ENCODE measurements around the gene MED15. TPM values are rescaled to one million over a fixed set of nuclear protein-coding genes. Genes with fewer than 3 reads are reported as not detected.

Gene MED15
- total and polyA plus RNA-seq, 2 experiments from 2014 or later: 29.2 to 43.5 TPM

DNA sequence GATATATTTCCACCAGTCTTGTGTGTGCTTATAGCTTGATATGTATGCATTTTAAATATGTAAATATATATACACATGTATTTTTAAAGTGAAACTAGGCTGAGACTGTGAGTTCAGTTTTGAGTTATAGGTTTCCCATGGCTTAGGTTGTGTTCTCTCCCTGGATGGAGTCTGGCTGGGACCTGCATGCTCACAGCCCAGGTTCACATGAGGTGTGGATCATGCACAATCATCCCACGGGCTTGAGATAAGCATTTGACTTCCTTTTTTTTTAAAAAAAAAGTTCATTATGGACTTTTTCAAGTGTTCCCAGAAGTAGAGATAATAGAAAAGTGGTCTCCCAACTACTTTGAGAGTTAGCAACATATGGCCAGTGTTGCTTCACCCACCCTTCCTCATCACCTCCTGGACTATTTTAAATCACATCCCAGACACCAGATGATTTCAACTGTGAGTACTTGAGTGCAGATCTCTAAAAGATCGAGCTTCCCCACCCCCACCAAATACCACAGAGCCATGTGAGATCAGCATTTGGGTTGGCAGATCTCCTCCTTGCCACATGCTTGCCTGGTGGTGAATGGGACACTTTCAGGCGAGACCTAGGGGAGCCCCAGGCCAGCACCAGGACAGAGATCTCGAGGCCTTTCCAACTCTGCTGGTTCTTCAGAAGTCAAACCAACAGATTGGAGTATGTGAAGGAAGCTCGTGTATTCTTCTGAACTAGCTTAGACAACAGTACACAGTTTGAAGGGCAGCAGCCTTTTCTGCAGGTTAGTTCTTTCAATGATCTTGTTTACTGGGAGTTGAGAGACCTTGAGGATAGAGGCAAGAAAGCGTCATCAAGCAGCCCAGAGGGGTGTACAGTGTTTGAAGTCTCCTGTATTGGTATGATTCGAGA is 15.9 kb downstream of the MED15 start:
- peak; percentile 39; the same call in 2 of the 3 replicates for ATAC-seq

More for the DNA sequence above, 15.9 kb downstream of the MED15 start:
- Histone ChIP-seq H3F3A (replicated peaks; ENCODE audit: low read depth) (no peaks in the 10 kb centered on the region), H3K4me1 (ENCODE audit: insufficient read depth) (peaks cover 4% of the 10 kb centered on the region), H4K20me1 (replicated peaks; ENCODE audit: insufficient read depth) (peaks cover 14% of the 10 kb centered on the region), H3K4me3 (no peak overlapping the region), H3K27me3 (ENCODE audit: insufficient read depth) (no peaks in the 10 kb centered on the region), H3K36me3 (ENCODE audit: insufficient read depth) (no peaks in the 10 kb centered on the region; the same call in 1 of the 2 replicates), H3K79me2 (replicated peaks; ENCODE audit: insufficient read depth) (peaks cover 97% of the 10 kb centered on the region), H2AFZ (no peak overlapping the region), H3K27ac (ENCODE audit: low read depth) (no peak overlapping the region), H3K9me2 (ENCODE audit: insufficient read depth) (no peaks in the 10 kb centered on the region), H3K4me2 (no peak overlapping the region)
- Mint-ChIP-seq H3K4me1 (peaks cover 25% of the 10 kb centered on the region), H3K36me3 (ENCODE audit: low read depth) (peaks cover 23% of the 10 kb centered on the region), H3K9me3 (peaks cover 5% of the 10 kb centered on the region), H3K4me3 (no peak overlapping the region), H3K27me3 (ENCODE audit: insufficient read depth, low read depth, poor library complexity) (peaks cover 3% of the 10 kb centered on the region), H3K27ac (no peak overlapping the region)
- TF ChIP-seq EZH2 (IDR thresholded peaks at IDR 0.05; ENCODE audit: low read depth, unreplicated experiment): no peak
- no peak for TF ChIP-seq NANOG (IDR thresholded peaks at IDR 0.05; ENCODE audit: borderline replicate concordance)
- no peak for TF ChIP-seq ZNF114 (CRISPR knock-in tag; IDR thresholded peaks at IDR 0.05)
- TF ChIP-seq, protein P1, sequence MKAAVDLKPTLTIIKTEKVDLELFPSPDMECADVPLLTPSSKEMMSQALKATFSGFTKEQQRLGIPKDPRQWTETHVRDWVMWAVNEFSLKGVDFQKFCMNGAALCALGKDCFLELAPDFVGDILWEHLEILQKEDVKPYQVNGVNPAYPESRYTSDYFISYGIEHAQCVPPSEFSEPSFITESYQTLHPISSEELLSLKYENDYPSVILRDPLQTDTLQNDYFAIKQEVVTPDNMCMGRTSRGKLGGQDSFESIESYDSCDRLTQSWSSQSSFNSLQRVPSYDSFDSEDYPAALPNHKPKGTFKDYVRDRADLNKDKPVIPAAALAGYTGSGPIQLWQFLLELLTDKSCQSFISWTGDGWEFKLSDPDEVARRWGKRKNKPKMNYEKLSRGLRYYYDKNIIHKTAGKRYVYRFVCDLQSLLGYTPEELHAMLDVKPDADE (IDR thresholded peaks at IDR 0.05): no peak
- TF ChIP-seq ZNF331 (CRISPR knock-in tag; IDR thresholded peaks at IDR 0.05; ENCODE audit: low read depth): no peak
- TF ChIP-seq STAT1 (IDR thresholded peaks at IDR 0.05; ENCODE audit: unreplicated experiment): no peak
- TF ChIP-seq REST (IDR thresholded peaks at IDR 0.05; ENCODE audit: unreplicated experiment): no peak
- TF ChIP-seq POLR2AphosphoS5 (IDR thresholded peaks at IDR 0.05; ENCODE audit: low read depth): no peak
- TF ChIP-seq ZNF462 (CRISPR knock-in tag; IDR thresholded peaks at IDR 0.05): no peak
- no peak for TF ChIP-seq CTCF (conservative IDR thresholded peaks at IDR 0.05; ENCODE audit: low read depth in 2 of 2)
- TF ChIP-seq CREB1 (CRISPR knock-in tag; IDR thresholded peaks at IDR 0.05; ENCODE audit: low read depth): no peak
- no peak for TF ChIP-seq JUNB (IDR thresholded peaks at IDR 0.05; ENCODE audit: unreplicated experiment)
- no peak for TF ChIP-seq EZH2phosphoT487 (IDR thresholded peaks at IDR 0.05; ENCODE audit: unreplicated experiment)
- no peak for DNase-seq (ENCODE audit: low spot score)
